K562 (cell line): ENCODE measurements around the gene PBX1. TPM values are rescaled to one million over a fixed set of nuclear protein-coding genes. Genes with fewer than 3 reads are reported as not detected.

Experiments used
- ATAC-seq: fragments of 200-7000 bp; cut with Tn5 transposase; 3 replicates; pipeline ENCODE4 v1.9.1; 2020; ENCODE audit warnings: moderate library complexity
- BruUV-seq: library from RNA; stranded (reverse); fragments of 400-500 nt; replicated peaks from 2 replicates; lab custom pipeline; 2021; lab: Mats Ljungman, UMichigan
- CTCF ChIA-PET: fragments of 300-600 bp; formaldehyde crosslinking; extraction: SDS; loops from one replicate; lab custom pipeline; 2021; ENCODE audit warnings: low intra/inter-chr PET ratio; lab: Yijun Ruan, JAX
- POLR2A ChIA-PET: fragments of 300-600, 350-650 bp; sonication (Branson Sonifier 250); formaldehyde crosslinking; extraction: SDS; loops from one replicate; lab custom pipeline; 2021; ENCODE audit warnings: antibody characterized with exemption, inconsistent platforms; lab: Yijun Ruan, JAX
- DNase-seq, 4 experiments: peaks; one replicate each; pipeline versions ENCODE4 v3.0.0 to v3.0.0-alpha.2; 2011 to 2018; ENCODE audit warnings: low spot score in 3 of 4, mixed read lengths in 3 of 4; ENCODE audit errors: extremely low read depth in 1 of 4
- FAIRE-seq: peaks from 2 replicates; lab custom pipeline; 2011; peaks lifted over from hg19 to GRCh38; lab: Jason Lieb, UNC
- H2AFZ ChIP-seq: 2 replicates; pipeline ENCODE4 v1.6.0; 2011; ENCODE audit warnings: low read depth, low read length, control low read depth, inconsistent platforms
- H3K27ac ChIP-seq: fragments of 200-600 bp; 3 replicates; pipeline ENCODE4 v1.8.0; 2011; ENCODE audit warnings: low read depth, mild to moderate bottlenecking, control low read depth, inconsistent platforms, low read length, moderate library complexity, mixed read lengths; ENCODE audit errors: extremely low read depth
- H3K27me3 ChIP-seq, 2 experiments: fragments of 300-600 bp in 1 of 2; 2 replicates in 1 of 2; 3 replicates in 1 of 2; pipeline versions ENCODE4 v1.6.0 to v1.8.0; 2011; ENCODE audit warnings: inconsistent platforms in 2 of 2, low read length in 2 of 2, mild to moderate bottlenecking in 1 of 2, mixed read lengths in 1 of 2, moderate library complexity in 1 of 2; ENCODE audit not compliant: control insufficient read depth in 2 of 2, insufficient read depth in 2 of 2
- H3K36me3 ChIP-seq: fragments of 300-600 bp; 3 replicates; pipeline ENCODE4 v1.8.0; 2011; ENCODE audit warnings: mild to moderate bottlenecking, low read length, inconsistent platforms; ENCODE audit not compliant: control insufficient read depth, insufficient read depth
- H3K4me1 ChIP-seq, 2 experiments: fragments of 200-600 bp in 1 of 2; replicated peaks in 1 of 2; 2 replicates in 1 of 2; 3 replicates in 1 of 2; pipeline versions ENCODE4 v1.5.1 to v1.8.0; 2011; ENCODE audit warnings: inconsistent platforms in 2 of 2, low read length in 2 of 2, mild to moderate bottlenecking in 1 of 2, mixed read lengths in 1 of 2, moderate library complexity in 1 of 2; ENCODE audit not compliant: control insufficient read depth in 2 of 2, insufficient read depth in 2 of 2
- H3K4me2 ChIP-seq: 2 replicates; pipeline ENCODE4 v1.6.1; 2011; ENCODE audit warnings: low read length, control low read depth, inconsistent platforms, mixed read lengths; ENCODE audit not compliant: insufficient read depth
- H3K4me3 ChIP-seq: fragments of 200-600 bp; sonication (generic), shearing (Covaris generic); 2 replicates; pipeline ENCODE4 v1.5.1; 2016; ENCODE audit warnings: control low read depth, inconsistent platforms
- H3K79me2 ChIP-seq: fragments of 200-600 bp; 3 replicates; pipeline ENCODE4 v1.8.0; 2011; ENCODE audit warnings: low read length, inconsistent platforms; ENCODE audit not compliant: control insufficient read depth, insufficient read depth
- H3K9ac ChIP-seq, 2 experiments: 2 replicates each; pipeline versions ENCODE4 v1.6.0 to v1.6.1; 2011; ENCODE audit warnings: low read depth in 2 of 2, low read length in 2 of 2, control low read depth in 1 of 2, inconsistent platforms in 1 of 2, mild to moderate bottlenecking in 1 of 2, mixed read lengths in 1 of 2; ENCODE audit not compliant: insufficient read depth in 1 of 2
- H3K9me1 ChIP-seq: one replicate; pipeline ENCODE4 v1.6.0; 2011; ENCODE audit warnings: inconsistent platforms, mild to moderate bottlenecking, low read length, moderate library complexity; ENCODE audit not compliant: control insufficient read depth, insufficient read depth
- H3K9me3 ChIP-seq: replicated peaks from 2 replicates; pipeline ENCODE4 v1.5.1; 2011; ENCODE audit warnings: low read depth, low read length, inconsistent platforms; ENCODE audit not compliant: control insufficient read depth, insufficient read depth
- H4K20me1 ChIP-seq: replicated peaks from 2 replicates; pipeline ENCODE4 v1.6.1; 2011; ENCODE audit warnings: low read length, inconsistent platforms, mixed read lengths; ENCODE audit not compliant: control insufficient read depth, insufficient read depth
- CBFB ChIP-seq: sonication (generic); formaldehyde crosslinking; IDR thresholded peaks from 2 replicates; pipeline ENCODE4 v1.4.0; 2020; ENCODE audit warnings: mild to moderate bottlenecking, missing genetic modification reagents
- CEBPG ChIP-seq, 3 experiments: fragments of 200-800 bp in 1 of 3; sonication (Bioruptor generic) in 1 of 3; sonication (generic) in 1 of 3; formaldehyde crosslinking in 1 of 3; IDR thresholded peaks in 2 of 3; conservative IDR thresholded peaks in 1 of 3; 2 replicates each; pipeline versions ENCODE4 v1.6.1 to v1.8.0; 2016 to 2022; ENCODE audit warnings: missing compliant biosample characterization in 2 of 3, missing genetic modification characterization in 2 of 3, mild to moderate bottlenecking in 1 of 3, missing genetic modification reagents in 1 of 3
- PKNOX1 ChIP-seq: fragments of 450-650 bp; IDR thresholded peaks from 2 replicates; pipeline ENCODE4 v1.6.1; 2016
- TARDBP ChIP-seq: fragments of 450-650 bp; IDR thresholded peaks from 2 replicates; pipeline ENCODE4 v1.6.1; 2016
- ZBTB8A ChIP-seq: fragments of 450-650 bp; IDR thresholded peaks from 2 replicates; pipeline ENCODE4 v1.6.1; 2018; ENCODE audit warnings: mild to moderate bottlenecking, moderate library complexity; ENCODE audit not compliant: partially characterized antibody
- ZNF124 ChIP-seq: sonication (generic); formaldehyde crosslinking; IDR thresholded peaks from 2 replicates; pipeline ENCODE4 v1.8.1; 2022; ENCODE audit warnings: missing genetic modification reagents
- WGBS: fragments of 100-300 bp; shearing (Covaris generic); methylation state at CpG from one replicate; pipeline ENCODE4 v1.1.6; 2016; ENCODE audit warnings: low coverage, mixed read lengths; ENCODE audit not compliant: insufficient coverage; ENCODE audit errors: missing lambda C conversion rate; 5-methylcytosine and 5-hydroxymethylcytosine counted together
- in situ Hi-C: fragments of 300-500 bp; cut with MboI; formaldehyde crosslinking; loops from 4 replicates; pipeline ENCODE4 v1.15.0; 2018; ENCODE audit warnings: inconsistent platforms, mixed read lengths
- intact Hi-C: fragments of 100-400 bp; cut with micrococcal nuclease; formaldehyde crosslinking; loops from 2 replicates; pipeline ENCODE4 v1.14.2; 2022
- polyA plus RNA-seq, 8 experiments: library from polyadenylated mRNA; depleted of rRNA in 4 of 8; stranded (reverse) in 5 of 8; unstranded in 3 of 8; fragments of >200 nt; fragmentation: Nextera tagmentation in 2 of 8; fragmentation: Illumina TruSeq in 1 of 8; extraction: Ambion mirVana in 2 of 8; extraction: Trizol in 1 of 8; gene quantifications; 2 replicates each; pipeline versions ENCODE4 v1.2.1 to v1.2.3, GENCODE V29; 2011 to 2014; ENCODE audit warnings: inconsistent platforms in 1 of 8, missing spikeins in 1 of 8
- total RNA-seq, 7 experiments: library from RNA; depleted of rRNA in 6 of 7; stranded (reverse); fragments of >200 nt in 6 of 7; fragmentation: Illumina TruSeq in 2 of 7; extraction: Trizol in 2 of 7; gene quantifications; 2 replicates each; pipeline versions ENCODE4 v1.2.1 to v1.2.3, GENCODE V29; 2011 to 2021; ENCODE audit warnings: low replicate concordance in 1 of 7
- TF ChIP-seq, protein P1 (sequence below): fragments of 450-650 bp; IDR thresholded peaks from 2 replicates; pipeline ENCODE4 v1.6.1; 2014; ENCODE audit warnings: low read depth, mild to moderate bottlenecking, moderate library complexity, borderline replicate concordance
- TF ChIP-seq, protein P2 (sequence below): fragments of 250-450 bp; sonication (Bioruptor Pico); IDR thresholded peaks from 2 replicates; pipeline ENCODE4 v1.5.0; 2021; ENCODE audit warnings: mild to moderate bottlenecking, moderate library complexity

The PBX1 gene
- total and polyA plus RNA-seq, 9 of the 15 experiments (the other 6 are each of a cell fraction or from before 2014, with no cell fraction given) = 0.03 to 0.62 (median 0.17) TPM

DNA sequence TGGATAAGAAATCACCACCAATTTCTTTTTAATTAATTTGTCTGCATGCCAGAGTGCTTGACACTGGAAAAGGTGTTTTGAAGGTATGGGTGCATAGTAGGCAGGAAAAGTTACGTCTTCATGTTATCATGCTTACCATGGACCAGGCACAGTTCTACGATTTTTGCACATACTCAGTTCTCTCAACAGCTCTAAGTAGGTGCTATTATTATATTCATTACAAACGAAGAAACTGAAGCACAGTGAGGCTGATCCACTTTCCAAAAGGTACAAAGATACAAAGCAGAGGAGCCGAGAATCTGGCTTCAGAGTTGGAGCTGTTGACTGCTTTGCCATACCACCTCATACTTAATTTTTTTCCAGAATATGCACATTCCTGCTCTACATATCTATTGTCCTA is 306.4 kb downstream of the PBX1 start:
- CTCF ChIA-PET = no interaction called here
- H3K27ac ChIP-seq = no peak overlapping the region
- no peak overlapping the region for H3K9ac ChIP-seq
- TF ChIP-seq, protein P1, sequence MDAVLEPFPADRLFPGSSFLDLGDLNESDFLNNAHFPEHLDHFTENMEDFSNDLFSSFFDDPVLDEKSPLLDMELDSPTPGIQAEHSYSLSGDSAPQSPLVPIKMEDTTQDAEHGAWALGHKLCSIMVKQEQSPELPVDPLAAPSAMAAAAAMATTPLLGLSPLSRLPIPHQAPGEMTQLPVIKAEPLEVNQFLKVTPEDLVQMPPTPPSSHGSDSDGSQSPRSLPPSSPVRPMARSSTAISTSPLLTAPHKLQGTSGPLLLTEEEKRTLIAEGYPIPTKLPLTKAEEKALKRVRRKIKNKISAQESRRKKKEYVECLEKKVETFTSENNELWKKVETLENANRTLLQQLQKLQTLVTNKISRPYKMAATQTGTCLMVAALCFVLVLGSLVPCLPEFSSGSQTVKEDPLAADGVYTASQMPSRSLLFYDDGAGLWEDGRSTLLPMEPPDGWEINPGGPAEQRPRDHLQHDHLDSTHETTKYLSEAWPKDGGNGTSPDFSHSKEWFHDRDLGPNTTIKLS = no peak
- TF ChIP-seq CBFB (CRISPR knock-in tag) = no peak
- no peak for TF ChIP-seq ZBTB8A
- TF ChIP-seq ZNF124 (CRISPR knock-in tag) = no peak
- no peak for TF ChIP-seq PKNOX1
- TF ChIP-seq, protein P2, sequence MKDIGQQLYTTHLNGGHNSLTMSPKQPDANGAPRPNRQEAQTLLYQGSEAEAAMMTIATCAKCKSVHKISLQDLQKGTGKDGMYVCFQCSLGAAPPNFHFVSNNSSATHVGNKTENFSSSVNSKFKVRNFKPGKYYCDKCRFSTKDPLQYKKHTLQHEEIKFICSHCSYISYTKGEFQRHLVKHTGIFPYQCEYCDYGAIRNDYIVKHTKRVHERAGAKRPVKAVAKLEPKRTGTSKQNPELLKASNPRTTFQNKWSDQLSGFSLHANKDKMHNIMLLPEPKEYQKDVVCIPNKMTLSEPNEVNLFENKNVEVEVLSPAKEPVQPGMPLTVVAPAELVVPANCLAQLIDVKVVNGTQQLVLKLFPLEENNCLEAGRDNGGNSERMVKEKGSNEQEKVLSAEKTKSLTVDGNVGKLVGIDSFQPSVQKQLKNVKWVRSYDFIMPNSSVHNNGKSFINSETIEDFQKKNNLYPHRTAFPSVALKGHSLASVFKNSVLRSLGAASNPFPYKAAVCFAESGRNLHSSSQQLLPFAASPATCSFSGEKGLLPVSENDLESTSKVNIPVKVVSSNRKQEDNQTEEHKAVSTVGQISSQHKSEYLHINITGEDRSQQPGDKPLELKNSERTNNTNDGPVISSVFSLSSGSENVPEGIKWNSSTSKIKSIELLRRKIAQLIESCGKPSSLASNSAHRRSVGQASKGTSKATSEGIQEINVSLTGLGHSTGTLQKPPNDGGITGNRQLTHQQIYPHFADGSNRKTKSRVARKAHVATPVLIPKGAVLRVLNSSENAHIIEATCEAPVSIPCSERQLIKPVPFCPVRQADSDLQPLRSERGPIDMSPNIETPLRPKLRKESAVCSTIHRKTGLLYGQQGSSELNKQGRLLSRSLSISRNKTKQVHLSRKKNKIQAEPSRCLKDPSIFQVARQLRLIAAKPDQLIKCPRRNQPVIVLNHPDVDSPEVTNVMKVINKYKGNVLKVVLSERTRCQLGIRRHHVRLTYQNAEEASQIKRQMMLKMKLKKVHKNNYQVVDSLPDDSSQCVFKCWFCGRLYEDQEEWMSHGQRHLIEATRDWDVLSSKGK = no peak
- TF ChIP-seq TARDBP = no peak
- TF ChIP-seq CEBPG (CRISPR knock-in tag; IDR thresholded peaks at IDR 0.05) = no peak
- TF ChIP-seq CEBPG (tag; conservative IDR thresholded peaks at IDR 0.05 in 1 of 2, IDR thresholded peaks at IDR 0.05 in 1 of 2) = no peak
- in situ Hi-C loops (no loop called here), intact Hi-C loops (no loop called here)
- no TSS peak for BruUV-seq
- H3K4me1 ChIP-seq = no peaks in the 10 kb centered on the region
- no peak overlapping the region for H3K4me3 ChIP-seq
- 1% methylated on average over 4 of the region's 4 CpGs for WGBS
- no peaks in the 10 kb centered on the region for H3K9me1 ChIP-seq
- POLR2A ChIA-PET = no interaction called here
- no peaks in the 10 kb centered on the region for H3K79me2 ChIP-seq
- no peak overlapping the region for H2AFZ ChIP-seq
- no peak for DNase-seq
- H3K36me3 ChIP-seq = no peaks in the 10 kb centered on the region
- no peaks in the 10 kb centered on the region for H3K9me3 ChIP-seq
- H4K20me1 ChIP-seq = no peaks in the 10 kb centered on the region
- H3K27me3 ChIP-seq = no peaks in the 10 kb centered on the region
- no peak for FAIRE-seq
- H3K4me2 ChIP-seq = no peak overlapping the region
- ATAC-seq = no peak
